NCI-H510A treated with DMSO at 0.1 percent for 48 hours (cell line): ENCODE data around the gene GOLT1B.
A peak's percentile ranks its signal among the peaks of the same experiment; 100 is the strongest.
"Not testable (repeated sequence)": the region's sequence is repeated elsewhere in the genome, so short reads cannot be mapped to it uniquely, and the experiment has no call there.

Source experiments
- DNase-seq: peaks from one replicate; lab custom pipeline; 2025; lab: John Stamatoyannopoulos, UW

Gene GOLT1B, protein sequence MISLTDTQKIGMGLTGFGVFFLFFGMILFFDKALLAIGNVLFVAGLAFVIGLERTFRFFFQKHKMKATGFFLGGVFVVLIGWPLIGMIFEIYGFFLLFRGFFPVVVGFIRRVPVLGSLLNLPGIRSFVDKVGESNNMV

DNA sequence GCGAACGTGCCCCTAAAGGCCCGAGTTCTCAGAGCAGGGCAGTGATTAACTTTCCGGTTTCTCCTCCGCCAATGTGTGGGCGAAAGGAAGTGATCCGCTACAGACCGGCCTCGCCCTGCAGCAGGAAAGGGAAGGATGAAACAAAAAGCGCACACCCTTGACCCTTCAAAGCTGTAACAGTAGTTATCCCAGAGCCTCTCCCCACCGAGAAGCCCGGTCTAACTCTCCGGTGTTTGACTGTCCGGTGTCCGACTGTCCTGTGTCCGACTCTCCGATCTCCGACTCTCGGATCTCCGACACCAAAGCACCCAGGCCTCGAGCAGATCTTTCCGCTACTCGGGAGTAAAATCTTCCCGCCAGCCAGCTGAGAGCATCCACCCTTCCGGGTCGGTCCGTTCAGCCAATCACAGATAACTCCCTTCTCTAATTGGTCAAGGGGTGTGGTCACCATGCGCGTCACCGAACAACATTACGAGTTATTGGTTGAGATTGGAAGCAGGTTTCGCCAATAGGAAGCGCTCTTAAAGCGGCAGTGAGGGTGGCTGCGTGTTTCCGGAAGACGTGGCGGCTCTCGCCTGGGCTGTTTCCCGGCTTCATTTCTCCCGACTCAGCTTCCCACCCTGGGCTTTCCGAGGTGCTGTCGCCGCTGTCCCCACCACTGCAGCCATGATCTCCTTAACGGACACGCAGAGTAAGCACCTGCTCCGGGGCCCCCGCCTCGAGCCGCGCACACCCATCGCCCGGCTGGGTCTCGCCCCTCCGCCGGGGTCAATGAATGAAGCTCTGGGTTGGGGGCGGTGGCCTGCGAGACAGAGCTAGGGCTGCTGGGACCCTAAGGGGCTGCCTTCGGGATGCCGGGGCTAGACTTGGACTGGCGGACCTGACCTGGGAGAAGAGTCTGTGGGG is at the start of gene GOLT1B, which contains the start of gene RECQL:
TSS of gene GOLT1B (plus strand) at position 532 of the 906 bp plus-strand sequence. CDS start at position 667, 135 bp downstream.
TSS of gene RECQL (minus strand) at position 378 of the 906 bp plus-strand sequence. CDS start 2,065 bp downstream, outside the sequence.
- peak; percentile 97 for DNase-seq

DNA sequence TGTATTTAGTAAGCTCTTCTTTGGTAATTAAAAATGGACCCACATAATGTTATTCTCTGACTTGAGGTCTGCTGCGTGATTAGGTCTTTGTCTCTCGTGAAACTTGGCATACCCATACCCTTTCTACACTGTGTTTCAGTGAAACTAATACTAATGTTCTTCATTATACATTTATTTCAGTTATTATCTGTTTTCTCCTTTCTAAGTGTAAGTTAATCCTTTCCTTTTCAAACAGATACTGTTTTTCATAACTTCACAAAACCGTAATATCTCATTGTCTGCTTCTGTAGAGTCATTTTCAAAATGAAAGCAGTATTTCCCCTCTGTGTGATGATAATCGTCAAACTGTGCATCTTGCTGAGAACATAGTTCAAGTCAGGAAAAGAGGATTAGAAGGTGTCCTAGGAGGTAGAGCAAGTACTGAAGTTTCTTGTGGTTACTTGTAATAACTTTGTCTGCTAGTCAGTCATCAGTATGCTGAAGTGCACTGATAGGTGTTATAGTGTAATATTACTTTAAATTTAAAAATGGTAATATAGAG is 48.2 kb upstream of the GOLT1B start:
- no peak for DNase-seq

DNA sequence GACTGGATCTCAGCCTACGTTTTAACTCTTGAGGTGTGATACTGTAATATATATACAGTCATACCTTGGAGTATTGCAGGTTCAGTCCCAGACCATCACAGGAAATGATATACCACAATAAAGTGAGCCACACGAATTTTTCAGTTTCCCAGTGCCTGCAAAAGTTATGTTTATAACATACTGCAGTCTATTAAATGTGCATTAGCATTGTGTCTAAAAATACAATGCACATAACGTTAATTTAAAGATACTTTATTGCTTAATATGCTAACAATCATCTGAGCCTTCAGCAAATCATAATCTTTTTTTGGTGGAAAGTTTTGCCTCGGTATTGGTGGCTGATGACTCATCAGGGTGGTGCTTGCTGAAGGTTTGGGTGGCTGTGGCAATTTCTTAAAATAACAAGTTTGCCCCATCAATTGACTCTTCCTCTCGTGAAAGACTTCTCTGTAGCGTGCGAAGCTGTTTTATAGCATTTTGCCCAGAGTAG is 45.3 kb upstream of the GOLT1B start:
- DNase-seq: no peak

DNA sequence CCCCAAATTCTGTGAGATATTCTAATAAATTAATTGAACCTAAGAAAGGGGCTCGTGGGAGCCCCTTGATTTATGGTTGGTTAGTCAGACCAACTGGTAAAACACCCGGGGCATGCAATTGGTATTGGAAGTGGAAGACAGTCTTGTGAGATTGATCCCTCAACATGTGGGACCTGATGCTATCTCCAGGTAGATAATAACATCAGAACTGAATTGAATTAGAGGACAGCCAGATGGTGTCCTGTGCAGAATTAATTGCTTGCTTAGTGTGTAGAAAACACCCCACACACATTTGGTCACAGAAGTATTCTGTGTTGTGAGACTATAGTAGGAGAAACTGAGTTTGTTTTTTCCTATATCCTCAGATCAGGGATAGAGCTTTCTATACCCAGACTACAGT is 42.1 kb upstream of the GOLT1B start:
- no peak for DNase-seq

DNA sequence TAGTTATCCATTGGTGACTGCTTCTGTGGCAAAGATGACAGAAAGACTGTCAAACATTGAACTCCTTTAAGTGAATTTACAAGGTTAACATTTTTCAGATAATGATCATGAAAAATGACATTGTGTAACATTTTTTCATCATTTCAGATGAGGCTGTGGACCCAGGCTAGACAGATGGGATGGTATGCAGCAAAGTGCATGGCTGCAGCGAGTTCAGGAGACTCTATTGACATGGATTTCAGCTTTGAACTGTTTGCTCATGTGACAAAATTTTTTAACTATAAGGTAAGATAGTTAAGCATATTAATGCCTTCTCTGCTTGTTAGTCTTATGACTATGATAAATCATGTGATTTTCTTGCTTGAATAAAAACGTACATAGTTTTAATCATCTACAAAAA is 34.3 kb upstream of the GOLT1B start:
- not testable (repeated sequence) for DNase-seq

DNA sequence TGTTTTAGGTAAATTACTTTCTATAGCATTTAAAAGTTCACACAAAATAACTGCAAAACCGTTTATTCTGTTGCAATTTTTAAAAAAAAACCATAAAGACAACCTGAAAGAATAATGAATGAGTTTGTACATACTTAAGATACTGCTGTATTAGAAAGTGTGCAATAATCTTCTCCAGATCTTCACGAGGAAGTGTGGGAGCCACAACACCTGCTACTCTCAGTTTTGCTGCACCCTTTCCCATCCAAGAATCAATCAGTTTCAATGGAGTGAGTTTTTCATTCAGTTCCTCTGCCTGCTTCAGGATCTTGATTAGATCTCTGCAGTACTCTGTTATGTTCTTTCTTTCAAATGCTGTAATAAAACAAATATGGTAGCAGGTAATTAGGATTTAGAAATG is 30.3 kb upstream of the GOLT1B start:
- DNase-seq: no peak

DNA sequence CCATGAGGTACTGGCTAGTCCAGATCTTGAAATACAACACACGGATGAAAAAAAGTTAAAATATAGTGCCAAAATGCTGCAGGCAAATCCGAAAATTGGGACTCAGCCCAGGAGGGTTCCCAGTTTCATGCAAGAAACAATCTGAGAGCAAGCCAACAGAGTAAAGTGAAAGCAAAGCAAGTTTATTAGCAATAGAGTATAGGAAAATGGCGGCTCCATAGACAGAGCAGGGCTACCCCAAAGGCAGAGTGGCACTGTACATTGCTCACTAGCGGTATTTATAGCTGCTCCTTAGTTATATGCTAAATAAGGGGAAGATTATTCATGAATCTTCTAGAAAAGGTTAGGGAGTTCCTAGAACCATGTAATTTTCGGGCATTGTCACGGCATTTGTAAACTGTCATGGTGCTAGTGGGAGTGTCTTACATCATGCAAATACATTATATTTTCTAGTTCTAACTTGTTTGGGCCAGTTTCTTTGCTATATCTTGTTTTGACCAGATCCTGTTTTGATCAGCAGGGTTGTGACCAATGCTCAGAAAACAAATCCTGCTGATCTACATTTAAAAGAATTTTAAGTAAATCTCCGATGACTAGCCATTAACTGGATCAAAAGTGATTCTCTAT is 29.3 kb upstream of the GOLT1B start:
- DNase-seq: no peak

DNA sequence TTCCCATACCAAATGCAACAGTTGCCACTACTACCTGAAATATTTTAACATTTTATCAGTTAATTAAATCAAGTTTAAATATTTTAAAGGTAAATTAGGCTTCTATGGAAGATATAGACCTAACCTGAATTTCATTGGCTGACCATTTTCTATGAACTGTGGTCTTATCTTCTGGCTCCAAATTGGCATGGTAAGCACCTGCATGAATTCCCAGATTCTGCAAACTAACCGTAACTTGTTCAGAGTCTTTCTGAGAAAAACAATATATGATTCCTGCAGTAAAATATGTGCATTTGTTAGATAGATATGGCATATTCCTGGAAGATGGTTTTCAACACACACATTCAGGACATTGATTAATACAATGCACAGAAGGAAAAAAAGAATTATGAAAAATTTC is 26.0 kb upstream of the GOLT1B start:
- no peak for DNase-seq

DNA sequence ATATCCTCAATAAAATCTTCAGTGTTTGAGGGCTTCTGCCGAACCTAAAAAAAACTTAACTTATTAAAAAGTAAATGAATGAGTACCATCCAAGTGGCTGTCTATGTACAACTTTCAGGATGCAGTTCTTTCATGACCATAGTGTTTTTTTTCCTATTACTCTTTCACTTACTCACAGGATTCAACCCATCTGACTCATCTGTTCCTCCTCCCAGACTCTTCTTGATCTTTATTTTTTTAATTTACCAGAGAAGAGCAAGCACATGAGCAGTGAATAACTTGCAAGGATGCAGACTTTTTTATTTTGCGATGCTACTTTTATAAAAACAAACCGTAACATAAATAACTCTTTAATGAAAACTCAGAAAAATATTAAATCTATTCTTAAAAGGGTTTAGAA is 24.6 kb upstream of the GOLT1B start:
- DNase-seq: no peak

DNA sequence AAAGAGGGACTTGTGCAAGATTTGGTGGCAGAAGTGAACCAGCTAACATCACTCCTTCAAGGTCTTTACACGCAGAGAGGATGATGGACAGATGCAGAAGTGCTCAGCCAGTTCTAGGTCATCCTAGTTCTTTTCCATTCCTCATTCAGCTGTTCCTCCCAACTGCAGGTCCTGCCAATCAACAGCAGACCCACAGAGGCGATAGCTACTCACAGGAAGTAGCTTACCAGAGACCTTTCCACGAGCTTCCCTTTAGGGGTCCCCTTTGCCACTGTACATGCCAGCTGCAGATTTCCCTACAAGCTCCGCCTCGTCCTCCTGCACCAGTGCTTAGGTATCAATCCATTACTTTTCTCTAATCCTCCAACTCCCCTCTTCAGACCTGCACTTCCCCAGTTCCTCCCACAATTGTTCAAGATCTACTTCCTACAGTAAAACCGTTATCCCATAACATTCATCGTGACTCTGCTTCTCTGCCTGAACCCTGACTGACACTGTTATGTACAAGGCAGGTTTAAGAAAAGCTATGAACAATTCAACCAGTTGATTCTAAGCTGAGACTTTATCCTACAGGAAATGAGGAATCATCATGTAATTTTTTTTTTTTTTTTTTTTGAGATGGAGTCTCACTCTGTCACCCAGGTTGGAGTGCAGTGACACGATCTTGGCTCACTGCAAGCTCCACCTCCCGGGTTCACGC is 22.7 kb upstream of the GOLT1B start:
- DNase-seq: no peak

DNA sequence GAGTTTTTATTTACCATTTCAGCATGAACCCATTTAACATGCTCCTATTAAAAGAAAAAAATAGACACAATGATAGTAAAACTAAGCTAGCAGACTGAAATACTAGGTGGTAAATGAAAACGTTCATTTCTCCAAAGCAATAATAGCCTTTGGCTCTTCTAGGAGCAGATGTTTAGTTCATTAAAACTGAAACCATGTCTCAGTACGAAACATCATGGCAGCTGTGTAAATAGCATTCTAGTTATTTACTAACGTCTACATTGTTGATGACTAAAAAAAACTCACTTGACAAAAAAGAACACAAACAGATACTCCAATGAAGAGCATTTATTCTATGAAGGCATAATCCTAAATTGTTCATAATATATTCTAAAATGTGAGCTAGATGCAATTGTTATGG is 18.1 kb upstream of the GOLT1B start:
- peak; percentile 63 for DNase-seq

DNA sequence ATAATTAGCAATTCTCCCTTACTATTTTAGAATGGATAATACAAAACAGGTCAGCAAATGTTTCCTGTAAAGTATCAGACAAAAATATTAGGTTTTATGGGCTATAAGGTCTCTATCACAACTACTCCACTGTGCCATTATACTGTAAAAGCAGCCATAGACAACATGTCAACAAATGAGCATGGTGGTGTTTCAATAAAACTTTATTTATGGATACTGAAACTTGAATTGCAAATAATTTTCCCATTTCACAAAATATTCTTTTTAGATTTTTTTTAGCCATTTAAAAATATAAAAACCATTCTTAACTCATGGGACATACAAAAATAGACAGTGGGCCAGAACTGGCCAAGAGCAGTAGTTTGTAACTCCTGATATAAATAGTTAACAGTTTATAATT is 15.6 kb upstream of the GOLT1B start:
- DNase-seq: no peak

DNA sequence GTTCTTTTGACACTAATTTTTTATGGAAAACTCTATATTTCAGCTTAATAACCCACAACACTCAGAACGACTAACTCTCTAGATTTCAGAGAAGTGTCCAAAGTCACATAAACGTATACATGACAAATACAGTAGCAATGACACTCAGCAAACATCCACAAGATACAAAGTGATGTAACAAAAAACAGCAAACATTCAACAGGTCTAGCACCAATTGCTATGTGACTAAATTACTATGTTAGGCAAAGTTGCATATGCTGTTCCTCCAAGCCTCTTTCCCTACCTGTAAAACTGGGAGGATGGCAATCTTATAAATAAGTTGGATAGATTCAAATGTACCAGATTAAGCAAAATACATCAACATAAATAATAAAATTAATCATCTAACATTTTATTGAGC is 1.8 kb upstream of the GOLT1B start:
- no peak for DNase-seq

DNA sequence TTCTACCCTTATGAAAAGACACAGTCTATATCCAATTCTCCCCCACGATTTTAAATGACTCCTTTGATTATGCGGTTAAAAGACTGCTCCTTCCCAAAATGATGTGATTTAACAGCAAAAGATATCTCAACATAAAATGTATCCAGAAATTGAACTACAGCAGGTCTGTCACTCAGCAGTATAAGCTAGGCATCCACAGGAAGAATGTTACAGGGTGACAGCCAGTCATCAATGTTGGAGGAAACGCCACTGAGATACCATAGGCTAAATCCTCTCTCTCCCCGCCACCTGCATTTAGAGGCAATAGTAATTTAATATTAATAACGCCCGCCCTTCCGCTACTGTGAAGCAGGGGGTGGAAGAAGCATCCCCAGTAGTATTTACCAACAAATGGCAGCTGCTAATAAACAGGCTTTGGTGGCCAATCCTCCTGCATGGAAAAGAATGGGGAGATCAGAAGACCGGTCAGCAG is 767 bp upstream of the GOLT1B start:
- DNase-seq: peak; percentile 37

DNA sequence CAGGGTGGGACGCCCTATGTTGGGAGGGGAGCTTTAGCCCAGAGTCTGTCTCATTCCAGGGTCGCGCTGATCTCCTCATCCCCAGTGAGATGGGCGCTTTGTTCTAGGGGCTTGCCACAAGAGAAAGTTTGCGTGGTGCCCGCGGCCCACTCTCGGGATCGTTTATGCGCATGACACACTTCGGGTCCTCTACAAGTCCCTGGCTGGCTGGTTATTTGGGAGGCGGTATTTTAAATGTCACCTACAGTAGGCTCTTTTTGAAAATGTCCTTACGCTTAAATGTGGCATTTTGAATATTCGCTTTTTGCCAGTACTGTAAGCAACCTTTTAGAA is 541 bp downstream of the GOLT1B start:
- DNase-seq: no peak

DNA sequence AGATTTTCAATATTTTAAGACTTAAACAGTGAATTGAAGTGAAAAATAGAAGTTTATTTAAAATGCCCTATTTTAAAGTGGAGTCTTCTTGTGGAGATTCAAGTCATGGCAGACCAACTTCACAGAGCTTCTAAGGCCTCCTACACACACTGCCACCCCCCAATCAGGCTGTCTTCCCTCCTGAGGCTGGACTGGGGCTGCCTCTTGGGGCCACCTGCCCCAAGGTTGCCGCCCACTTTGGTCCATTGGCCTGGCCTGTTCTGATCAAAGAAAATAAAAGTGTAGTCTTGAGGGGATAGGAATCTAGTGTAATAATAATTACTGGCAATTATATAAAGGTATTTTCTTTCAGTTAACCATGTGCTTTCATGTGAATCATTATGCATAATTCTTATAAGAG is 1.3 kb downstream of the GOLT1B start:
- DNase-seq: no peak

DNA sequence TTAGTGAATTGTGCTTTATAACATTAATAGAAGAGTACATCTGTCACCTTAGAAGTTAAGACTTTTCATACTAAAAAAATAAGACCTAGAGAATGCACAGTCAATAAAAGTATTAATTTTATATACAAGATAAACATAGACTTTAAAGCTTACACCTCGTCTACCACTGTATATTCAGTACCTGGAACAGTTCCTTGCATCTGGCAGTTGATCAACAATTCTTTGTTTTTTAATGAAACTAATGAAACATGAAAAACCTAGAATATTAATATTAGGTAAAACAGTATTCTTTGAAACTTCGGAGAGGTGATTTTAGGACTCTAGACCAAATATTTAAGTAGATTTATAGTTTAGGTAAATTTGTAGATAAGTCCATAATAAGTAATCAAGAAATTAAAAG is 4.3 kb downstream of the GOLT1B start:
- no peak for DNase-seq

DNA sequence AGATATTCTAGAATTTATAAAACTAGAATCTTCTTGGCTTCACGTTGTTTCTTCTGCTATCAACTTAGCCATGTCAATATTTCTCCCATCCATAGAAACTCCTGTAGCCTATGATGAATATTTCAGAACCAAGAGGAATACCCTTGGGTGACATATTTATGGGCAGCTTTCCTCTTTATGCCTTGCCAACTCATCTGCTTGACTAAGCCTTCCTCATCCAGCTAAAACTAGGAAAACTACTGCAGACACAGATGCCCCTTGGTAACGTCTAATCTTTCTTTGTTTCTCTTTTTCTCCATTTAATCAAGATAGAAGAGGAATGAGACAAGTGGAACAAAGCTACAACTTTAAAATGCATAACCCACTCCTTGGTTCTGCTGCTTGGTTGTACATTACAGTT is 6.3 kb downstream of the GOLT1B start:
- no peak for DNase-seq

DNA sequence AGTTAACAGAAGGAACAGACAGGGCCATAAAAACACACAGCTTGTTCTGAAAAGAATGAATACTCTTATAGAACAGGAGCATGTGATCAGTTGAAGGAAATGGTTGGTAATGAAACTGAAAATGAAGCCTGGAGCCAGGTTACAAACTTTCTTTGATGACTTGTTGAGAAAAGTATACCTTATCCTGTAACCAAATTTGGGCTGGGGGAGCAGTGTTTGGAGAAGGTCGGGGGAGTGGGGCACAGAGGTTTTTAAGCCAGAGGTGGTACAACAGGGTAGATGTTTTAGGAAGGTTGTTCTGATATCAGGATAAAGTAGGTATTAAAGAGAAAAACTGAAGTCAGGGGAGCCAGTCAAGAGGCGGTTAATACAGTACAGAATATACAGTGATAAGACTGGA is 8.2 kb downstream of the GOLT1B start:
- DNase-seq: no peak

DNA sequence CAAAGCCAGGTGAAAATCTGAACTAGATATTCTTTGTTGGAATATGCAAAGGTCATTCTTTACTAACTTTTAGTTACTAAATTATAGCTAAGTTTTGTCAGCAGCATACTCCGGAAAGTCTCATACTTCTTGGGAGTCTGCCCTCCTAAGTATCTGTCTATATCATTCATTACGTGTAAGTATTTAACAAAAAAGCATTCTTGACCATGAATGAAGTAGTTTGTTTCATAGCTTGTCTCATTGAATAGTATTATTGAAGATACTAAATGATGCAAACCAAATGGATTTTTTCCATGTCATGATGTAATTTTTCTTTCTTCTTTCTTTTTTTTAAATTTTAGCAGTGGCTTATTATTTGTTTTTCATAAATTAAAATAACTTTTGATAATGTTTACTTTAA is 14.7 kb downstream of the GOLT1B start:
- DNase-seq: no peak

DNA sequence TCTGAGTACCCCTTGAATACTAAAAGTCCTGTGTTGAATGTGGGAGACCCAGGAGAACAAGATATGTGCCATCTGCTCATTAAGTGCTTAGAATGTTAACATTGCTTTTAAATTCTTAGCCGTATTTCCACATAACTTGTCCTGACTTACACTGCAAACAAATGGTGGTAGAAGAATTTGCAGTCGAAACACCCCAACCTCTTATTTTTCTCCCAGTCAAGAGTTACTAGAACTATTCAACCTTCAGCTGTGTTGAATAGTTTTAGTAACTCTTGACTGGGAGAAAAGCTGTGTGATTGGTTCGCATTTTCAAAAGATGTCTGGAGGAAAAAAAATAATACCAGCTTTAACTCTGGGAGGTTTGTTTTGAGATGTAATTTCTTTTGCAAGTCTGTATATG is 16.9 kb downstream of the GOLT1B start:
- no peak for DNase-seq

DNA sequence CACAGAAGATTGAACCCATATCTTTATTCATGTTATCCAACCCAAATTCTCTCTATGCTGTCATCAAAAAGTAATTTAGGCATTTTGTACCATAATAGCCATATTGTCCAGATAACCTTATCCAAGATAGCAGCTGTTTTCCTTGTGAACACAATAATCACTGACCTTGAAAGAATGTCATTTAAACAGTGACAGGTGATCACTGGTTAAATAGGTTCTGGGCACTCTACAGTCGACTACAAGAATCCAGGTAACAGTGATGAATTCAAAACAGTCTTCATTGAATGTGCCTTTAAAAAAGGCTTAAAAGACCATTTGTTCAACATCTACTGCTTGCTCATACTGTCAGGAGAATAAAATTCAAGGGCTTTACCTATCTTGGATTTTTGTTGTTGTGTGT is 20.0 kb downstream of the GOLT1B start:
- DNase-seq: no peak
